BE2C (cell line): ENCODE measurements around the gene KLHL2. TPM values are rescaled to one million over a fixed set of nuclear protein-coding genes. Genes with fewer than 3 reads are reported as not detected.
"Not testable (repeated sequence)": the region's sequence is repeated elsewhere in the genome, so short reads cannot be mapped to it uniquely, and the experiment has no call there.

Source experiments
- DNase-seq: peaks from one replicate; pipeline ENCODE4 v3.0.0-alpha.2; 2020
- H3K27me3 ChIP-seq: fragments of 250-450 bp; sonication (Bioruptor Pico); 2 replicates; pipeline ENCODE4 v1.5.1; 2020; ENCODE audit warnings: mild to moderate bottlenecking
- H3K36me3 ChIP-seq: fragments of 250-450 bp; sonication (Bioruptor Pico); 2 replicates; pipeline ENCODE4 v1.5.1; 2020; ENCODE audit warnings: mild to moderate bottlenecking
- H3K4me1 ChIP-seq: fragments of 250-450 bp; sonication (Bioruptor Pico); 2 replicates; pipeline ENCODE4 v1.5.1; 2020
- H3K4me3 ChIP-seq: 2 replicates; pipeline ENCODE4 v1.5.1; 2011; ENCODE audit warnings: low read depth, low read length
- H3K9me3 ChIP-seq: fragments of 250-450 bp; sonication (Bioruptor Pico); 2 replicates; pipeline ENCODE4 v1.5.1; 2020
- polyA plus RNA-seq: library from polyadenylated mRNA; unstranded; fragments of >200 nt; gene quantifications from one replicate; pipeline ENCODE4 v1.2.1, GENCODE V29; 2012; ENCODE audit warnings: low read depth, missing spikeins; ENCODE audit not compliant: insufficient read length, insufficient read depth
- TF ChIP-seq, protein P1 (sequence below): IDR thresholded peaks from 2 replicates; pipeline ENCODE4 v1.5.1; 2012; ENCODE audit warnings: mild to moderate bottlenecking, low read depth, low read length

KLHL2 gene, protein sequence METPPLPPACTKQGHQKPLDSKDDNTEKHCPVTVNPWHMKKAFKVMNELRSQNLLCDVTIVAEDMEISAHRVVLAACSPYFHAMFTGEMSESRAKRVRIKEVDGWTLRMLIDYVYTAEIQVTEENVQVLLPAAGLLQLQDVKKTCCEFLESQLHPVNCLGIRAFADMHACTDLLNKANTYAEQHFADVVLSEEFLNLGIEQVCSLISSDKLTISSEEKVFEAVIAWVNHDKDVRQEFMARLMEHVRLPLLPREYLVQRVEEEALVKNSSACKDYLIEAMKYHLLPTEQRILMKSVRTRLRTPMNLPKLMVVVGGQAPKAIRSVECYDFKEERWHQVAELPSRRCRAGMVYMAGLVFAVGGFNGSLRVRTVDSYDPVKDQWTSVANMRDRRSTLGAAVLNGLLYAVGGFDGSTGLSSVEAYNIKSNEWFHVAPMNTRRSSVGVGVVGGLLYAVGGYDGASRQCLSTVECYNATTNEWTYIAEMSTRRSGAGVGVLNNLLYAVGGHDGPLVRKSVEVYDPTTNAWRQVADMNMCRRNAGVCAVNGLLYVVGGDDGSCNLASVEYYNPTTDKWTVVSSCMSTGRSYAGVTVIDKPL
- 4.5 TPM for polyA plus RNA-seq

DNA sequence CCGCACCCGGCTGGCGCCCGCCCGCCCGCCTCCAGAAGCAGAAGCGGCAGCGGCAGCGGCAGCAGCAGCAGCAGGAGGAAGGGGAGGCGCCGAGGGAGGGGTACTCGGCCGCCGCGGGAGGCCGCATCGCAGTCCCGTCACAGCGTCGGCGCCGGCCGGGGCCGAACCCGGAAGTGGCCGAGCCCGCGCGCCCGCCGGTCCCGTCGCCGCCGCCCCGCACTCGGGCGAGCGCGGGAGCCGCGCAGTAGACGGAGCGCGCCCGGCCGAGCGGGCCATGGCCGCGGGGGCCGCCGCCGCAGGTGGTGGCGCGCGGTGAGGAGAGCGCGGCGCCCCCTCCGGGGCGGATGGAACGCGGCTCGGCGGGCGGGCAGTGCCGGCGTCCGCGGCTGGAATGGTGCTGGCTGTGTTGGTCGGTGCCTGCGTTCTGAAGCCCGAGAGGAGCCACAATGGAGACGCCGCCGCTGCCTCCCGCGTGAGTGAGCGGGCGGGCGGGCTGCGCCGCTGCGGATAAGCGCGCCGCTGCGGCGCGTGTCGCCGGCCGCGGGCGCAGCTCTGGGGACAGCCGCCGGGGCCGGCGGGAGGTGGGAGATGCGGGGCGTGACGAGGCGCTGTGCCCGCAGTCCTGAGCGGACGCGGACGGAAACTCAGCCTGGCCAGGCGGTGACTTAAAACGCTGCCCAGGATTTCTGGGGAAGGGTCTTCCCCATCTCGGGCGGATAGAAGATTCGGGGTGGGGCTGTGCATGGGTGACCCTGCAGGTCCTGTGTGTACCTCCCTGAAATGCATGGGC is at the start of gene KLHL2:
TSS of gene KLHL2 (plus strand) at position 131 of the 790 bp plus-strand sequence. CDS start at position 447, 316 bp downstream.
- H3K4me1 ChIP-seq, result no peaks in the 10 kb centered on the region; the same call in 1 of the 2 replicates
- H3K4me3 ChIP-seq, result peak within 1 kb of the TSS; percentile 62
- H3K27me3 ChIP-seq, result peaks cover 52% of the 10 kb centered on the region
- H3K36me3 ChIP-seq, result no peaks in the 10 kb centered on the region
- TF ChIP-seq, protein P1, sequence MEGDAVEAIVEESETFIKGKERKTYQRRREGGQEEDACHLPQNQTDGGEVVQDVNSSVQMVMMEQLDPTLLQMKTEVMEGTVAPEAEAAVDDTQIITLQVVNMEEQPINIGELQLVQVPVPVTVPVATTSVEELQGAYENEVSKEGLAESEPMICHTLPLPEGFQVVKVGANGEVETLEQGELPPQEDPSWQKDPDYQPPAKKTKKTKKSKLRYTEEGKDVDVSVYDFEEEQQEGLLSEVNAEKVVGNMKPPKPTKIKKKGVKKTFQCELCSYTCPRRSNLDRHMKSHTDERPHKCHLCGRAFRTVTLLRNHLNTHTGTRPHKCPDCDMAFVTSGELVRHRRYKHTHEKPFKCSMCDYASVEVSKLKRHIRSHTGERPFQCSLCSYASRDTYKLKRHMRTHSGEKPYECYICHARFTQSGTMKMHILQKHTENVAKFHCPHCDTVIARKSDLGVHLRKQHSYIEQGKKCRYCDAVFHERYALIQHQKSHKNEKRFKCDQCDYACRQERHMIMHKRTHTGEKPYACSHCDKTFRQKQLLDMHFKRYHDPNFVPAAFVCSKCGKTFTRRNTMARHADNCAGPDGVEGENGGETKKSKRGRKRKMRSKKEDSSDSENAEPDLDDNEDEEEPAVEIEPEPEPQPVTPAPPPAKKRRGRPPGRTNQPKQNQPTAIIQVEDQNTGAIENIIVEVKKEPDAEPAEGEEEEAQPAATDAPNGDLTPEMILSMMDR, result no peak
- peak; percentile 73 for DNase-seq
- no peaks in the 10 kb centered on the region for H3K9me3 ChIP-seq

DNA sequence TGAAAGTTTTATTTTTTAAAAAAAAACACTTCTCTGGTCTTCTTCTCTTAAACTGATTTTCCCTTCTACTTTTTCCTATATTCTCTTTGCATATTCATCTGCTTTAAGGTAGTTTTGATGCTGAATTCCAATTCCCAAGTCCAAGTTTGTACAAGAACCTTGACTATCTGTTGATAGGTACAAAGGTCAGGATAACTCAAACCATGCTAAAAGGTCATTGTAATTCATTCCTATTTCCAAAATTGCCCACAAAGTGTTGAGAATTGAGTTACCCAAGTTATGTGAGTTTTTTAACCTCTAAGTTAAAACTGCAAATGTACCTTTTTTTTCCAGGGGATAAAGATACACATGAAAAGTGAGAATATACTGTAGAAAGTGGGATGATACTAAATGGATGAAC is 48.6 kb upstream of the KLHL2 start:
- DNase-seq, result no peak
- Histone ChIP-seq H3K4me3 (no peak overlapping the region), H3K27me3 (no peaks in the 10 kb centered on the region; the same call in 1 of the 2 replicates), H3K4me1 (no peaks in the 10 kb centered on the region), H3K9me3 (no peaks in the 10 kb centered on the region), H3K36me3 (no peaks in the 10 kb centered on the region)
- TF ChIP-seq, protein P1, result no peak

DNA sequence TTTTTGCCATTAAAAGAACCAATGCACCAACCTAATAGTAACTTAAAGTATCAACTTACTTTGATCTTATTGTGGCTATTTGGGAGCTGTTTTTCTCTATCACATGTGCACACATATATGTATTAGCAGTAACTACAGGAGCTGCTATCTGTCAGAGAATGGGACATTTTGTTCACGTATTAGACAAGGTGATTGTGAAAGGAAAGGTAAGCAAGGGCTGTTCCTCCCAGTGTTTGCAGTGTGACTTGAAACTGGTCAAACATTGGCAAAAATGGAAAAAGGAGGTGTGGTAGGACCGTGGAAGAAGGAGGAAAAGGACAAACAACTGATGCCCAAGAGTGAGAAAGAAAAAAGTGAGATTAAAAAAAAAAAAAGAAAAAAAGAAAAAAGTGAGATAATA is 43.1 kb upstream of the KLHL2 start:
- H3K4me1 ChIP-seq, result no peaks in the 10 kb centered on the region
- no peak for DNase-seq
- TF ChIP-seq, protein P1, result no peak
- H3K36me3 ChIP-seq, result no peaks in the 10 kb centered on the region
- no peaks in the 10 kb centered on the region for H3K9me3 ChIP-seq
- H3K27me3 ChIP-seq, result no peaks in the 10 kb centered on the region
- no peak overlapping the region for H3K4me3 ChIP-seq

DNA sequence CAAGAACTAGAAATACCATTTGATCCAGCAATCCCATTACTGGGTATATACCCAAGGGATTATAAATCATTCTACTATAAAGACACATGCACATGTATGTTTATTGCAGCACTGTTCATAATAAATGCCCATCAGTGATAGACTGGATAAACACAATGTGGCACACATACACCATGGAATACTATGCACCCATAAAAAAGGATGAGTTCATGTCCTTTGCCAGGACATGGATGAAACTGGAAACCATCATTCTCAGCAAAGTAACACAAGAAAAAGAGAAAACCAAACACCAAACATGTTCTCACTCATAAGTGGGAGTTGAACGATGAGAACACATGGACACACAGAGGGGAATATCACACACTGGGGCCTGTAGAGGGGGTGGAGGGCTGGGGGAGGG is 40.5 kb upstream of the KLHL2 start:
- H3K27me3 ChIP-seq, H3K9me3 ChIP-seq, H3K4me1 ChIP-seq, H3K36me3 ChIP-seq, H3K4me3 ChIP-seq, DNase-seq: not testable (repeated sequence)

DNA sequence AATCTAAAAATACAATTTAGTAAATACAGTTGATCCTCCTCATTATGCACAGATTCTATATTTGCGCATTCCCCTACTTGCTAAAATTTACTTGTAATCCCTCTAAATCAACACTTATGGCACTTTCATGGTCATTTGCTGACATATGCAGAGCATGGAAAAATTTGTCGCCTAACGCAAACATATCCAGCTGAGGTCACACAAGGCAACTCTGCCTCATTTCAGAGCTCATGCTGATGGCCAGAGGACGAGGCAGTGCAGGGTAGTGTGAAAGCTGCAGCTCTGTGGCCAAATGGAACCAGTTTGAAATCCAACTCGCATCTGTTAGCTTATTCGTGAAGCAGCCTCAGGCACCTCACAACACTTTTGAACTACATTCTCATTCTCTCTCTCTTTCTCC is 39.7 kb upstream of the KLHL2 start:
- Histone ChIP-seq H3K27me3 (no peaks in the 10 kb centered on the region), H3K4me1 (no peaks in the 10 kb centered on the region), H3K36me3 (no peaks in the 10 kb centered on the region), H3K9me3 (no peaks in the 10 kb centered on the region), H3K4me3 (no peak overlapping the region)
- no peak for DNase-seq
- TF ChIP-seq, protein P1, result no peak

DNA sequence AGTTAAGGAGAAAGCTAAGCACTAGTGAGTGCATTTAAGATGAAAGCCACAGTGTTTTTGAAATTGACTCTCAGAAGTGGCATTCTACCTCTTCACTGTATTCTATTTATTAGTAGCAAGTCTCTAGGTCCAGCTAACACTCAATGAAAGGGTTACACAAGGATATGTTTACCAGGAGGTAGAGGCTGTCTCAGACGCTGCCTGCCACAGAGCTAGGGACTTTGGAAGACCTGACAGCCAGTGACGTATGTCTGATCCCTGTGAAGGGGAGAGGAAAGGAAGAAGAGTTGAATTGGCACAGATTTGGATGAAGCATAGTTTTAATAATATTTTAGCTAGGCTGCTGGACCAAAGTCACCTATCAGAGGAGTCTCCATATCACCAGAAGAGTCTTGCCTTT is 36.5 kb upstream of the KLHL2 start:
- Histone ChIP-seq H3K36me3 (no peaks in the 10 kb centered on the region), H3K4me1 (no peaks in the 10 kb centered on the region), H3K4me3 (no peak overlapping the region), H3K27me3 (no peaks in the 10 kb centered on the region), H3K9me3 (no peaks in the 10 kb centered on the region; the same call in none of the 2 replicates)
- TF ChIP-seq, protein P1, result no peak
- no peak for DNase-seq

DNA sequence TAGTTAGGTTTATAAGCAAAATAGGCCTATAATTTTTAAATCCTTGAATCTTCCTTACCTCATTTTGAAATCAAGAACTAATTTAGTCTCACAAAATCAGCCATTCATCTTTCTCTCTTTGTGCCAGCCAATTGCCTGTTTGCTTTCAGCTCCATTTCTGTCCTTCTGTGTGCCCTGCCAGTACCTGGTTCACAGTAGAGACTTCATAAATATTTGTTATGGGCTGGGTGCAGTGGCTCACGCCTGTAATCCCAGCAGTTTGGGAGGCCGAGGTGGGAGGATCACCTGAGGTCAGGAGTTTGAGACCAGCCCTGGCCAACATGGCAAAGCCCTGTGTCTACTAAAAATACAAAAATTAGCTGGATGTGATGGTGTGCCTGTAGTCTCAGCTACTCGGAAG is 31.9 kb upstream of the KLHL2 start:
- H3K4me3 ChIP-seq, H3K27me3 ChIP-seq, H3K36me3 ChIP-seq, H3K9me3 ChIP-seq, DNase-seq, H3K4me1 ChIP-seq: not testable (repeated sequence)
